GM12875 (cell line): ENCODE results near the gene KIF1A.

Source experiments
- H3K4me3 ChIP-seq: one replicate; pipeline ENCODE4 v1.5.1; 2011; ENCODE audit warnings: low read depth, low read length, control low read depth
- CTCF ChIP-seq: IDR thresholded peaks from 2 replicates; pipeline ENCODE4 v1.5.1; 2011; ENCODE audit warnings: low read depth, mild to moderate bottlenecking, control low read depth, inconsistent platforms, low read length, moderate library complexity, borderline replicate concordance; ENCODE audit not compliant: insufficient read depth

Gene KIF1A

GRCh38 chr2:240707043-240707756, 112.8 kb downstream of the KIF1A start:
- no peak for TF ChIP-seq CTCF
- no peak overlapping the region for H3K4me3 ChIP-seq

- no peak for TF ChIP-seq CTCF
- H3K4me3 ChIP-seq: no peak overlapping the region
Observed at GRCh38 chr2:240705204-240705791, 114.7 kb downstream of the KIF1A start.

- no peak for TF ChIP-seq CTCF
- no peak overlapping the region for H3K4me3 ChIP-seq
Observed at GRCh38 chr2:240704651-240705050, 115.4 kb downstream of the KIF1A start.

- TF ChIP-seq CTCF: no peak
Observed at GRCh38 chr2:240703417-240704341, 116.3 kb downstream of the KIF1A start.

GRCh38 chr2:240702640-240703011, 117.4 kb downstream of the KIF1A start:
- H3K4me3 ChIP-seq: no peak overlapping the region
- TF ChIP-seq CTCF: no peak

More at GRCh38 chr2:240703417-240704341, 116.3 kb downstream of the KIF1A start:
- no peak overlapping the region for H3K4me3 ChIP-seq

- TF ChIP-seq CTCF: no peak
- H3K4me3 ChIP-seq: no peak overlapping the region
Observed at GRCh38 chr2:240701736-240702639, 118.0 kb downstream of the KIF1A start.
